NB4 (cell line): ENCODE data around the gene TIAM2.

Experiments
- MYC ChIP-seq: IDR thresholded peaks from 2 replicates; pipeline ENCODE4 v1.6.1; 2011; ENCODE audit warnings: low read depth, low read length
- POLR2A ChIP-seq: IDR thresholded peaks from 2 replicates; pipeline ENCODE4 v1.6.1; 2011; ENCODE audit warnings: mild to moderate bottlenecking; ENCODE audit not compliant: insufficient read length; ENCODE audit errors: extremely low read depth
- TF ChIP-seq, protein P1 (sequence below): IDR thresholded peaks from one replicate; pipeline ENCODE4 v1.5.1; 2012; ENCODE audit warnings: low read depth, low read length

DNA sequence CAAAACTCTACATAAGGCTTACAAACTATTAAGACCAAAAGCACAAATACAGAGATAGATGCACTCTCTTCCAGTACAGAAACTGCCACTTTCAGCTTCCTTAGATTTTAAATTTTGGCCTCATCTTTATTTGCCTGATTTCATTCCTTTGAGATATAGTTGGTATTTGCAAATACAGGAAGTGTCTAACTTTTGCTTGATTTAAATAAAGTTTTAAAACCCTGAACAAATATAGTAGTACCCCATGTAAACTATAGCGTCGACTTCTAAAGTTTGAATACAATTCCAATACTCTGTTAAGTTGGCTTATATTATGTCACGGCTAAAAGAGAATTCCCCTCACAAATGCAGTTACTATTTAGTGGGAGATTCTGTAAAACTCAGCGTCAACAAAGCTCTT is 267.5 kb downstream of the TIAM2 start:
- TF ChIP-seq, protein P1, sequence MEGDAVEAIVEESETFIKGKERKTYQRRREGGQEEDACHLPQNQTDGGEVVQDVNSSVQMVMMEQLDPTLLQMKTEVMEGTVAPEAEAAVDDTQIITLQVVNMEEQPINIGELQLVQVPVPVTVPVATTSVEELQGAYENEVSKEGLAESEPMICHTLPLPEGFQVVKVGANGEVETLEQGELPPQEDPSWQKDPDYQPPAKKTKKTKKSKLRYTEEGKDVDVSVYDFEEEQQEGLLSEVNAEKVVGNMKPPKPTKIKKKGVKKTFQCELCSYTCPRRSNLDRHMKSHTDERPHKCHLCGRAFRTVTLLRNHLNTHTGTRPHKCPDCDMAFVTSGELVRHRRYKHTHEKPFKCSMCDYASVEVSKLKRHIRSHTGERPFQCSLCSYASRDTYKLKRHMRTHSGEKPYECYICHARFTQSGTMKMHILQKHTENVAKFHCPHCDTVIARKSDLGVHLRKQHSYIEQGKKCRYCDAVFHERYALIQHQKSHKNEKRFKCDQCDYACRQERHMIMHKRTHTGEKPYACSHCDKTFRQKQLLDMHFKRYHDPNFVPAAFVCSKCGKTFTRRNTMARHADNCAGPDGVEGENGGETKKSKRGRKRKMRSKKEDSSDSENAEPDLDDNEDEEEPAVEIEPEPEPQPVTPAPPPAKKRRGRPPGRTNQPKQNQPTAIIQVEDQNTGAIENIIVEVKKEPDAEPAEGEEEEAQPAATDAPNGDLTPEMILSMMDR, result no peak
- no peak for TF ChIP-seq POLR2A
- TF ChIP-seq MYC, result no peak
